Kidney (tissue), 22 donors: ENCODE results near the gene CTSG. TPM values are rescaled to one million over a fixed set of nuclear protein-coding genes. Genes with fewer than 3 reads are reported as not detected.

Experiments used
- DNase-seq, 5 donors: peaks; one replicate each; pipeline ENCODE4 v3.0.0-alpha.2; 2013 to 2020
- FAIRE-seq: peaks from 2 replicates; lab custom pipeline; 2012; peaks lifted over from hg19 to GRCh38; lab: Jason Lieb, UNC
- H3K27ac ChIP-seq, 2 donors: one replicate each; pipeline ENCODE4 v1.7.0; 2013; ENCODE audit warnings: low read depth in 2 of 2, low read length in 2 of 2, inconsistent platforms in 1 of 2
- H3K27me3 ChIP-seq: one replicate; pipeline ENCODE4 v1.7.1; 2013; ENCODE audit warnings: low read length, inconsistent platforms; ENCODE audit not compliant: control insufficient read depth, insufficient read depth
- H3K36me3 ChIP-seq, 3 donors: one replicate each; pipeline versions ENCODE4 v1.7.0 to v1.7.1; 2013; ENCODE audit warnings: low read length in 3 of 3, control low read depth in 1 of 3, inconsistent platforms in 1 of 3; ENCODE audit not compliant: insufficient read depth in 3 of 3, control insufficient read depth in 2 of 3
- H3K4me1 ChIP-seq, 3 donors: one replicate each; pipeline versions ENCODE4 v1.7.0 to v1.7.1; 2013; ENCODE audit warnings: low read length in 3 of 3, inconsistent platforms in 1 of 3, low read depth in 1 of 3; ENCODE audit not compliant: control insufficient read depth in 2 of 3, insufficient read depth in 2 of 3
- H3K4me3 ChIP-seq, 3 donors: one replicate each; pipeline versions ENCODE4 v1.7.0 to v1.8.1; 2013; ENCODE audit warnings: low read length in 3 of 3, control low read depth in 1 of 3, inconsistent platforms in 1 of 3
- H3K9ac ChIP-seq, 3 donors: one replicate each; pipeline versions ENCODE4 v1.7.0 to v1.7.1; 2013; ENCODE audit warnings: low read length in 3 of 3, control low read depth in 1 of 3, inconsistent platforms in 1 of 3
- H3K9me3 ChIP-seq, 3 donors: one replicate each; pipeline versions ENCODE4 v1.7.0 to v1.7.1; 2013; ENCODE audit warnings: low read length in 3 of 3, control low read depth in 1 of 3, inconsistent platforms in 1 of 3; ENCODE audit not compliant: control insufficient read depth in 2 of 3, insufficient read depth in 1 of 3
- intact Hi-C: fragments of 100-400 bp; cut with DNase I; formaldehyde crosslinking; loops from one replicate; pipeline ENCODE4 v1.11.1; 2022
- long read RNA-seq, 10 donors: library from polyadenylated mRNA in 1 of 10; unstranded in 1 of 10; transcript quantifications; one replicate each; pipeline ENCODE4 v2.0.0 and lab custom pipeline, GENCODE V29; 2021 to 2026
- polyA plus RNA-seq: library from polyadenylated mRNA; stranded (reverse); fragments of 350-450 nt; fragmentation: Illumina TruSeq; extraction: RNeasy Lipid Tissue Mini Kit (QIAGEN cat#74804); gene quantifications from one replicate; pipeline ENCODE4 v1.2.3, GENCODE V29; 2014; ENCODE audit warnings: low read depth, low replicate concordance; ENCODE audit not compliant: insufficient read depth
- total RNA-seq: library from RNA; stranded (reverse); fragmentation: NEBNext Ultra II Directional; extraction: Animal tissue kit (Norgen Biotek cat#: 25700); gene quantifications from one replicate; pipeline ENCODE4 v1.2.1, GENCODE V29; 2021
- TF ChIP-seq, protein P1 (sequence below): IDR thresholded peaks from 3 replicates; pipeline ENCODE4 v1.5.1; 2012; ENCODE audit warnings: mild to moderate bottlenecking, moderate library complexity, borderline replicate concordance; ENCODE audit not compliant: insufficient read depth; ENCODE audit errors: extremely low read depth
- donor health status: control.
- donor health status: control.
- donor health status: control.
- donor health status: control.
- donor health status: control.
- donor health status: DM: yes; HTN: yes; CAD: no.
- donor health status: Normal renal cell carcinoma (clear cell type).

Gene CTSG, protein sequence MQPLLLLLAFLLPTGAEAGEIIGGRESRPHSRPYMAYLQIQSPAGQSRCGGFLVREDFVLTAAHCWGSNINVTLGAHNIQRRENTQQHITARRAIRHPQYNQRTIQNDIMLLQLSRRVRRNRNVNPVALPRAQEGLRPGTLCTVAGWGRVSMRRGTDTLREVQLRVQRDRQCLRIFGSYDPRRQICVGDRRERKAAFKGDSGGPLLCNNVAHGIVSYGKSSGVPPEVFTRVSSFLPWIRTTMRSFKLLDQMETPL
- 11.9 TPM for total RNA-seq
- polyA plus RNA-seq = 1.1 TPM
- long read RNA-seq, donor 1 = 0 reads
- long read RNA-seq, donor 2 = 0 reads
- long read RNA-seq, donor 3 = 0 reads
- long read RNA-seq, donor 4 = 0 reads
- long read RNA-seq, donor 5 = 0 reads
- long read RNA-seq, donor 6 = 0 reads
- long read RNA-seq, donor 7, partial matches to known transcripts = 1 of 4 reads
- long read RNA-seq, donor 7, other reads (novel, unspliced or antisense) = 0 of 4 reads
- long read RNA-seq, donor 8 = 0 reads
- long read RNA-seq, donor 9 = 0 reads
- long read RNA-seq, donor 10 = 0 reads

GRCh38 chr14:24576182-24576581, at the start of gene CTSG:
Gene CTSG (minus strand): TSS chr14:24576250. CDS start chr14:24576223, 27 bp downstream.
- intact Hi-C loops = no loop called here

GRCh38 chr14:24613747-24614146, 37.7 kb upstream of the CTSG start:
- intact Hi-C loops = no loop called here
- FAIRE-seq (no peak), DNase-seq (no peak)
- Histone ChIP-seq H3K27ac (no peak overlapping the region), H3K9ac (no peak overlapping the region), H3K4me1 (no peaks in the 10 kb centered on the region), H3K4me3 (no peak overlapping the region), H3K9me3 (no peaks in the 10 kb centered on the region), H3K27me3 (no peaks in the 10 kb centered on the region), H3K36me3 (no peaks in the 10 kb centered on the region)
- TF ChIP-seq, protein P1, sequence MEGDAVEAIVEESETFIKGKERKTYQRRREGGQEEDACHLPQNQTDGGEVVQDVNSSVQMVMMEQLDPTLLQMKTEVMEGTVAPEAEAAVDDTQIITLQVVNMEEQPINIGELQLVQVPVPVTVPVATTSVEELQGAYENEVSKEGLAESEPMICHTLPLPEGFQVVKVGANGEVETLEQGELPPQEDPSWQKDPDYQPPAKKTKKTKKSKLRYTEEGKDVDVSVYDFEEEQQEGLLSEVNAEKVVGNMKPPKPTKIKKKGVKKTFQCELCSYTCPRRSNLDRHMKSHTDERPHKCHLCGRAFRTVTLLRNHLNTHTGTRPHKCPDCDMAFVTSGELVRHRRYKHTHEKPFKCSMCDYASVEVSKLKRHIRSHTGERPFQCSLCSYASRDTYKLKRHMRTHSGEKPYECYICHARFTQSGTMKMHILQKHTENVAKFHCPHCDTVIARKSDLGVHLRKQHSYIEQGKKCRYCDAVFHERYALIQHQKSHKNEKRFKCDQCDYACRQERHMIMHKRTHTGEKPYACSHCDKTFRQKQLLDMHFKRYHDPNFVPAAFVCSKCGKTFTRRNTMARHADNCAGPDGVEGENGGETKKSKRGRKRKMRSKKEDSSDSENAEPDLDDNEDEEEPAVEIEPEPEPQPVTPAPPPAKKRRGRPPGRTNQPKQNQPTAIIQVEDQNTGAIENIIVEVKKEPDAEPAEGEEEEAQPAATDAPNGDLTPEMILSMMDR = no peak

More at GRCh38 chr14:24576182-24576581, at the start of gene CTSG:
- no peak within 1 kb of the TSS for H3K4me3 ChIP-seq
- H3K36me3 ChIP-seq = no peaks in the 10 kb centered on the region
- no peak within 1 kb of the TSS for H3K9ac ChIP-seq
- FAIRE-seq = no peak
- no peaks in the 10 kb centered on the region for H3K9me3 ChIP-seq
- no peak within 1 kb of the TSS for H3K27ac ChIP-seq
- no peaks in the 10 kb centered on the region for H3K27me3 ChIP-seq
- DNase-seq = no peak
- TF ChIP-seq, protein P1 = no peak
- H3K4me1 ChIP-seq = no peaks in the 10 kb centered on the region

DNA sequence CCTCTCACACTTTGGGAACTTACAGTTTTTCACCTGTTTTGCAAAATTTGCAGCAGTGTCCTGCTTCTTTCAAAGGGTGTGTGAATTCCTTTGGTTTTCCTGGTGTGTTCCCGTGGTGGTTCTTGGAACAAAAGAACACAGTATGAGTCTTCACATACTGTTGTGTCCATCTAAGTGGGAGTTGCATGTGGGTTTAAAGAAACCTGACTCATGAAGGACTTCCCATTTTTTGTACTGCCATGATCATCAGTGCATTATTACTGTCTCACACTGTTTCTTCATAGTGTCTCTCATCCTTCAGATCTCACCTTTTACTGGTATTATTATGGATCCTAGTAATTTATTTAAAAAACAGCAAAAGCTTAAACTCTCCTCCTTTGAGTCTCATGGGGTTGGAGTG, 37.2 kb upstream of the CTSG start:
- Histone ChIP-seq H3K9ac (no peak overlapping the region), H3K36me3 (no peaks in the 10 kb centered on the region), H3K4me3 (no peak overlapping the region), H3K27me3 (no peaks in the 10 kb centered on the region), H3K4me1 (no peaks in the 10 kb centered on the region), H3K27ac (no peak overlapping the region), H3K9me3 (no peaks in the 10 kb centered on the region)
- FAIRE-seq (no peak), DNase-seq (no peak)
- TF ChIP-seq, protein P1 = no peak
- intact Hi-C loops = no loop called here
